GM18951 (cell line): ENCODE results near the gene VSTM2L.

Experiments
- POLR2A ChIP-seq: IDR thresholded peaks from 4 replicates; pipeline ENCODE4 v1.6.1; 2011; ENCODE audit warnings: mild to moderate bottlenecking; ENCODE audit not compliant: insufficient read length, insufficient read depth; ENCODE audit errors: extremely low read depth
- in situ Hi-C: fragments of 300-500 bp; cut with MboI; formaldehyde crosslinking; loops from one replicate; pipeline ENCODE4 v1.12.0; 2022; ENCODE audit warnings: low sequenced_read_pairs, mixed read lengths, inconsistent platforms; ENCODE audit not compliant: unreplicated experiment

VSTM2L gene

DNA sequence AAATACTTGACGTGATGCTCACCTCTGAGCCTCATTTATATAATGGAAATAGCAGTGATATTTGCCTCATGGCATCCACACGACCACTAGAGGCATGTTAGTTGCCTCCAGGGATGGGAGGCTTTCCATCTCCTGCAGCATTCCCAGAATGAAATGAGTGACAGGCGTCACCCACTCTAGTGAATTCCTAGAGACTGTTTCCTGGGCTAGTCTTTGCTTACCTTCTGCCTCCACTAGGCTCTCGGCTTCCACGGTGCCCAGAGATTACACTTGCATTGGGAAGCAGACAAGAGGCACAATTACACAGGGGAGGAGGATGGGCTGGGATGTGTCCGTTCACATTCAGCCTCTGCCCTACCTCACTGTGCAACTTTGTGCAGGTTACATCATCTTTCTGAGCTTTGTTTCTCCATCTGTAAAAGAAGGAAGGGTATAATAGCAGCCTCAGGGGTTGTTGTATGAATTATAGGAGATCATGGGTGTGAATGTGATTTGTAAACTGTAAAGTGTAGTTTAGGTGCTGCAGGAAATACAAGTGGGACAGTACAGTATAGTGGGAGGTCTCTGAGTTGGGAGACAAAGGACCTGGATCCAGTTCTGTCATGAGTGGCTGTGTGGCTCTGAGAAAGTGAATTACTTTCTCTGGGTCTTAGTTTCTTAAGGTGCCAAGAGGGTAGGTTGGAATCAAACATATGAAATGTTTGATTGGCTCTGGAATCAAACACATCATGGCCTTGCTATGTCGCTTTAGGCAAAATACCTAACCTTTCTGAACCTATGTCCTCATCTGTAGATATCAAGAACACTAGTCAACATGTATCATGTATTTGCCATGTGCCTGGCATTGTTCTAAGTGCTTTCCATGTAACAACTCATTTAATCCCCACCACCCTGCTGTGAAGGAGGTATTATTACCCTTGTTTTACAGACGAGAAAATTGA lies 3.6 kb upstream of the VSTM2L start:
- TF ChIP-seq POLR2A, result no peak
- in situ Hi-C loops, result no loop called here

DNA sequence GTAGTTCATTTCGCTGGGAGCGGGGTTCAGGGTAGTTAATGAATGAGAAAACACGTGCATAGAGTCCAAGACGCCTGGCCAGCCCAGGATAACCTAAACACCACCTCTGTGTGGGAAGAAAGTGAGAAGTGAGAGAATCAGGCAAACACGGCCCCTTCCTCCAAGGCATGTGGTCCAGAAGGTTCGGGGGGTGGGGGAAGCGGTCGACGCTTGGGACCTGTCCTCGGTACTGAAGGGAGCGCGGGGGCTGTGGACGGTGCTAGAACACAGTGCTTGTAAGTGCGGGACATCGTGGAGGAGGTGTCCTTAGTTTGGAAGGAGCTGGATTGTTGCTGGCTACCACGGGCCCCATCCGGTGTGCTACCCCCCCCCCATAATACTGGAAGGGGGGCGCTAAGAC lies 1.7 kb upstream of the VSTM2L start:
- in situ Hi-C loops, result no loop called here
- no peak for TF ChIP-seq POLR2A

DNA sequence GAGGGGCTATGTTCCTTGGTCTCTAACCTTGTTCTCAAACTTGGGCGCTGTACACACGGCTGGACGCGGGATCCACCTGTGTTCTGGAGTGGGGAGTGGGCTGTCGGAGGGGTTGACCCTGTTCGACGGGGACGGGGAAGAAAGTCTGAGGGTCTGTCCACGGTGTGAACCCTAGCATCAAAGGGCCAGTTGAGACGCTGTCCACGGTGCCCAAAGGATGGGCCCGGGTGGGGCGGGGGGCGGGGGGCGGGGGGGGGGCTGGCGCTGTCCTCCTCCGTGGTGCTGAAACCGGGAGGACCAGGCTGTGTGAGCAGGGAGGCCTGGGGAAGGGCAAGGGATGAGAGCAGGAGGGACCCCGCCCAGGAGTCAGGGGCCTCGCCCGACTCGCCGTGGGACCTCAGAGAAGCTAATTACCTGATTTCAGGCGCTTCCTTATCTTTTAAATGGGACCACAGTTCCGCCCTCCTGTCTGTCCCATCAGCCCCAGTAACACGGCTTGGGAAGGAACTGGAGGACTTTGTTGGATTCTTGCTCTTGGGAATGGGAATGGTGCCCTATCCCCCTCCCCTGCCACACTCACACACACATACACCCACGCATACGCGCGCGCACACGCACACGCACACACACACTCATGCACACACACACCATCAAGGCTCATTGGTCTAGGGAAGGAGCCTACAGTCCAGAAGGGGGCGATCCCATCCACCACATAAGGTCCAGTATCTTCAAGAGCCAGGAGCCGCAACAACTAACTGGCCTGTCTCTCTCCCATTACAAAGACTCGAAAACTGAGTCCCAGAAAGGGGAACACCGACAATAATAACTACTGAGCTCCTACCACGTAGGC lies 1.0 kb upstream of the VSTM2L start:
- TF ChIP-seq POLR2A, result no peak

DNA sequence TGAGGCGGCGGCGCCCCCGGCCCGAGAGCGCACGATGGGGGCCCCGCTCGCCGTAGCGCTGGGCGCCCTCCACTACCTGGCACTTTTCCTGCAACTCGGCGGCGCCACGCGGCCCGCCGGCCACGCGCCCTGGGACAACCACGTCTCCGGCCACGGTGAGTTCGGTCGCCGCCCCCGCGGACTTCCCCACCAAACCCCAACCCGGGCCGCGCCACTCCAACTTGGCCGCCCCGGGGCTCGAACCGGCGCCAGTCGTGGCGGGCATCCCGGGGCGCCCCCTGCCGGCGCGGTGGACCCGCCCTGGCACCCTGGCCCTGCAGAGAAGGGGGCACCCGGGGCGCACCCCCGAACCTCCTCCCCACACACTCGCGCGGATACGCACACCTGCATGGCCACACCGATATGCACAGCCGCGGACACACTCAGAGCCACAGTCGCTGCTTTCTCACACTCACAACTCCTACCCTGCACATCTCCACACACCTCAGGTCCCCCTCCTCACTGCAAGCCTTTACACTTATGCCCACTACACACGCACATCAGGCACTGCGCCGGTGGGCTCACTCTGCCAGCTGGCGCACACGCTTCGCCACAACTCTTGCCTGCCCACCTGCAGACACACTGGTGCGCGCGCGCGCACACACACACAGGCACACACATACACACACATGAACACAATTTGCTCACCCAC lies 535 bp downstream of the VSTM2L start:
- in situ Hi-C loops, result no loop called here
- TF ChIP-seq POLR2A, result no peak

More for the DNA sequence above, 1.0 kb upstream of the VSTM2L start:
- in situ Hi-C loops, result no loop called here

DNA sequence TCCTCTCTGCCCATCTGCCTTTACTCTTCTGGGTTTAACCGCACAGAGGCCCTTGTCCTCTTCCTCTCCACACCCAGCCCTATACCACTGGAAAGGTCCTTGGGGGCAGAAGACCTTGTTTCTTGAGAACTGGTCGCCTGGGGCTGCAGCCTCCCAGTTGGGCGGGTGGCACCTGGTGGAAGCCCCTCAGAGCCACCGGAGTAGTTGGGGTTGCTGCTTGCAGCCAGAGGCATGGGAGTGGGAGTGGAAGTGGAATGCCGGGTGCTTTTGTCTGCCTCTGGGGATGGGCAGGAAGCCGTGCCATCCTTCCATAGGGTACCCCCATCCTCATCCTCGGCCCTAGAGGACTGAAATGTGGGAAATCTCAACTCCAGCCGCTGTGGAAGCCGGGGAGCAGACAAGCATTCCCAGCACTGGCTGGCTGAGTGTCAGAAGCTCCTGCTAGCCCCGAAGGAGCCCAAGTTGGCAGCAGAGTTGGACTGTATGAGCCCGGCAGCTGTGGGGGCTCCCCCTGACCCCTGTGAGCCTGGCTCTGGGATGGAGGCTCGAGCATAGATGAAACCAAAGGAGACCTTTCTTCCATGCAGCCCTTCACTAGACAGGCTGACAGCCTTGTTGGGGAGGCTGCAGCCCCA lies 1.2 kb downstream of the VSTM2L start:
- in situ Hi-C loops, result no loop called here
- TF ChIP-seq POLR2A, result no peak

- no peak for TF ChIP-seq POLR2A
- in situ Hi-C loops, result no loop called here
Measured at GRCh38 chr20:37904845-37905373, 2.0 kb downstream of the VSTM2L start.

GRCh38 chr20:37905671-37906613 lies 3.0 kb downstream of the VSTM2L start:
- no peak for TF ChIP-seq POLR2A
- in situ Hi-C loops, result no loop called here

GRCh38 chr20:37907330-37907676 lies 4.4 kb downstream of the VSTM2L start:
- no peak for TF ChIP-seq POLR2A
- in situ Hi-C loops, result no loop called here

GRCh38 chr20:37907677-37908401 lies 4.9 kb downstream of the VSTM2L start:
- in situ Hi-C loops, result no loop called here
- TF ChIP-seq POLR2A, result no peak

- in situ Hi-C loops, result no loop called here
- TF ChIP-seq POLR2A, result no peak
Measured at GRCh38 chr20:37911261-37911660, 8.3 kb downstream of the VSTM2L start.

GRCh38 chr20:37911838-37912281 lies 8.9 kb downstream of the VSTM2L start:
- in situ Hi-C loops, result no loop called here
- no peak for TF ChIP-seq POLR2A
